GM21619 (cell line): Measurements from ENCODE around the gene GABRQ.

ENCODE experiments used
- ATAC-seq: cut with Tn5 transposase; IDR thresholded peaks from one replicate; pipeline ENCODE4 v1.9.1; 2021; ENCODE audit not compliant: unreplicated experiment

The GABRQ gene

GRCh38 chrX:152637649-152638442, at the start of gene GABRQ:
Gene GABRQ, plus strand, starts transcription at chrX:152637895. Its CDS starts 308 bp downstream, at chrX:152638203.
- no peak for ATAC-seq

GRCh38 chrX:152588206-152588605, 49.5 kb upstream of the GABRQ start:
- no peak for ATAC-seq

- ATAC-seq, result no peak
These were observed 36.7 kb upstream of the GABRQ start for GRCh38 chrX:152600853-152601633.

GRCh38 chrX:152601848-152602616, 35.7 kb upstream of the GABRQ start:
- ATAC-seq, result no peak

- ATAC-seq, result no peak
These were observed 22.9 kb upstream of the GABRQ start for GRCh38 chrX:152614791-152615190.

DNA sequence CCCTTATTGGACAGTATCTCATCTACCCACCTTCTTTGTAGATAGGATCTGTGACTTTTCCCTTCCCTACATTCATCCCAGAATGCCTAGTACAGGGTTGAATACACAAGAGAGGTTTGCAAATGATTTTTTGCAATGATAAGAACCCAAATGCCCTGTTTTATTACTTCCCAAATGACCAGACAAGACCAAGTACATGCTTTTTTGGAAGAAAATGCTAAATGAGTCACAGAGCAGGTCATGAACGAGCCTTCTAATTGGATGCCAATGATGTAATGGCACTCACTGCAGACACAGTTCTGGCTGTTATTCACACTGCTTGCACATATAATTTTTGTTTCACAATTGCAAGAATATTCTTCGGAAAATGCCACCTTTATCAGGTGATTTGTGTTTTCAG, 17.8 kb upstream of the GABRQ start:
- ATAC-seq, result no peak

DNA sequence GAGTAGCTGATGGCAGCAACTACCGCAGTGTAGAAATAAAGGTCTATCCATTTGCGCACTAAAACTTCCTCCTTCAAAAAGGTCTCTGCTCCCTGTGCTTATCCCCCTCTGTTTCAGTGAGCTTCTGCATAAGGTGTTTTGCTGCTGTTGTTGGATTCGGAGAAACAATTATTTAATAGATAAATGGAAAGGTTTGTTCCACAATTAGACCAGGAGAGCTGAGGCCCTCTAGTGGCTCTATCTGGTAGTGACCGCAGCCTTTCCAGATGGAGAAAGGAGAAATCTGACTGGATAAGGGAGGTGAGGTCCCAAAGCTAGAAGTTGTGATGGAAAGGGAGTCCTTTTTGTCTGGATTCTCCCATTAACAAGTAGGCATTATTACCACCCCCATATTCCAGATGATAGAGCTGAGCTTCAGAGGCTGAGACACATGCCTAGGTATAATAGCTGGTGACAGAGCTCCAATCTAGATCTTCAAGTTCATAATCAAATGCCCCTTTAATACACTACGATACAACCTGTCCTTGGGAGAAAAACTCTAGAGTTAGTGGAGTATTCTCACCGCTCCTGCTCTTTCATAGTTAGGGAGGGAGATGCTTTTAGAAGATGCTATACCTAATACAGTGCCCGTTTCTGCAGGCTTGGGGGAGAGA, 5.1 kb upstream of the GABRQ start:
- no peak for ATAC-seq

DNA sequence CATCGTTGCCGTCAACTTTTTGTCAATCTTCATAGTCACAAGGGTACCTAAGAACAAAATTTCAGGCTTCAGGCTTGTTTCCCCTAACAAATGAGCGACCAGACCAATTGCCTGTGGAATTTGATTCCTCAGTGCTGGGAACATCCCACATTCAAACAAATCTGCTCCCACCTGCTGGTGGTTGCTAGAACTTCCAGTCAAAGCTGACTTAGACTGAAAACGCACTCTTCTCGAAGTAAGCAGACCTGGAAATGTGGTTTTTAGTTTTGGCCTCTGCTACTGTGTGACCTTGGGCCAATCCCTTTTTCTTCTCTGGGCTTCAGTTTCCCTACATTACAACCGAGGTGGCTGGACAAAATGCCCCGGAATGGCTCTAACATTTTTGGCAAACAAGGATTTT, 1.8 kb upstream of the GABRQ start:
- ATAC-seq, result no peak

GRCh38 chrX:152638443-152638904, 779 bp downstream of the GABRQ start:
- no peak for ATAC-seq

DNA sequence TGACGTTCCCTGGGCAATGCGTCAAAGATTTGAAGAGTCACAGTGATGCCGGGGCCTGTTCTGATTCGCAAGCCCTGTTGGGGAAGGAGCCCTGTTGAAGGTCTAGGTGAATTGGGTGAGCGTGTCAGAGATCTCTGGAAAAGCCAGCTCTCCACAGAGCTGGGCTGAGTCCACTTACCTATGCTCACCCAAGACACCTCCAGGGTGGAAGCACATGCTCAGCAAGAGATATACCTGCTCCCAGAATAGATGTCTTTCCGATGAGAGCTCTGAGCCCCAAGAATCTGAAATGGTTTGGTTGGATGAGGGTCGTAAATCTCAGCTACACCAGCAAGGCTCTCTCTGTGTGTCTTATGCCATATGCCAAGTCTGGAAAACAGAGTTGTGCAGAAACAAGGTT, 1.7 kb downstream of the GABRQ start:
- no peak for ATAC-seq

DNA sequence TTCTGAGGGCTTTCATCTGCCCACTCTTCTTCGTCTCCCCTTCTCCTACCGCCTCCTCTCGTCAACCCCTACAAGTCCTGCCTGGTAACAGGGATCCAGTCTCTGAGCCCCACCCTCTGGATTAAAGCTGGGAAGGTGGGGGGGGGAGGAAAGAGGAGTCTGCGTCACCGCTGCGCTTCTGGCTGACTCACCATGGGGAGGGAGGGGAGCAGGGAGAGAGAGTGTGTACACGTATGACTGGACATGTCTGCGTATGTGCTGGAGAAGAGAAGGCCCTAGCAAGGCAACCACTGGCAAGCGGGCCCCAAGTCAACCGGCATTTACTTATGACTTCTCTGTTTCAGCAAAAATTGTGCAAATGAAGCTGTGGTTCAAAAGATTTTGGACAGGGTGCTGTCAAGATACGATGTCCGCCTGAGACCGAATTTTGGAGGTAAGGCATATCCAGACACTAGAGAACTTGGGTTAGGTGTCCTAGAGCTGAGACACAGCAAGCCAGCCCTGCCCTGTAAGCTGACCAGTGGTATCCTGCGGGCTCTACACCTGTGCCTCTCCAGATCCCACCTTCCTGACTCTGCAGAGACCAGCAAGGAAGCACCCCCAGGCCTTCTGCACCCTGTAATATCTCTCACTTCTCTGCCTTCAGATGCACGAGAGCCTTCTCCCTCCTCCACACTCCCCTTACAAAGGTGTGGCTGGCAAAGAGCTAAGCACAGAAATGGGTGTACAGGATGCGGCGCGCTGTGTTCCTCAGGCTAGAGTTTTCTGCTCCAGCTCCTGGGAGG, 2.5 kb downstream of the GABRQ start:
- ATAC-seq, result no peak

DNA sequence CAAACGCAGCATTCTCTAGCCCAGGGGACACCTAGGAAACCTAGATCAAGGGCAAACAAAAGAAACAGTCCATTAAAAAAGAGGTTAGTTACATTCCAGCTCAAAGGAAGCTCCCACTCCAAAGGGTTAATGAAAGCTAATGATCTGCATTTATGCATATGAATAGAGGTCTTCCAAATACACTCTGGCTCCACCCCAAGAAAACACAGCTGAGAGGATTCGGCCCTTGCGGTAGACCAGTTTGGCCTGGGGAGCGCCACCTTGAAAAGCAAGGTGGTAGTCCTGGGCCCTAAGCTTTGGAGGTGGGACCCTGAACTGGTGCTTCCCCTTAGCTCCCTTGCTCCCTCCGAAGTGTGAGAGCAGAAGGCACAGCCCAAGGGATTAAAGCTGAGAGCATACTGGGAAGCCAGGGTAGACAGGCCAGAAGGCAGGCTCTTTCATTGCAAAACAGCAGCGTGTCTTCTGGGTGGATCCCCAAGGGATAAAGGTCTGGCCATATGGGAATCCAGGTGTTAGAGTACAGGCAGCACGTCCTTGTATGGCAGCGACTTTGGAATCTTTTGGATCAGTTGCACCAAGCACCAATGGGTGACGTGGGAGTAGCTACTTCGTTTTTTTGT, 3.7 kb downstream of the GABRQ start:
- no peak for ATAC-seq

DNA sequence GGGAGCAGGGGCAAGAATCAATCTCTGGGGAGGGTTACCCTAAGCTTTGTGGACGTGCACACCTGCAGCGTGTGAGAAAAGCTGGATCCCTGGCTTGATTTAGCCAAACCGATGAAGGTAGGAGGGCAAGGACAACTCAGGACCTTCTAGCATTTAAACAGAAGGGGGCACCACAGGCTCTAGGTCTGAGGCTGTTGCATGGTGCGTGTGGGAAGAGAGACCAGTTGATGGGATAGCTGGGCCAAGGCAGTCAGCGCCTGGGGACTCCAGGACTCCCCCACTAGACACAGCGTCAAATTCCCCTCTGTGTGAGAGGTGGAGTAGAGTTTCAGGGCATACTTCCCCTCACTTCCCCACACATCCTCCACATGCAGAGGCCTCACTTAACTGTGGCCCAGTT, 4.3 kb downstream of the GABRQ start:
- ATAC-seq, result no peak

- ATAC-seq, result no peak
These were observed 5.4 kb downstream of the GABRQ start for GRCh38 chrX:152642931-152643564.

DNA sequence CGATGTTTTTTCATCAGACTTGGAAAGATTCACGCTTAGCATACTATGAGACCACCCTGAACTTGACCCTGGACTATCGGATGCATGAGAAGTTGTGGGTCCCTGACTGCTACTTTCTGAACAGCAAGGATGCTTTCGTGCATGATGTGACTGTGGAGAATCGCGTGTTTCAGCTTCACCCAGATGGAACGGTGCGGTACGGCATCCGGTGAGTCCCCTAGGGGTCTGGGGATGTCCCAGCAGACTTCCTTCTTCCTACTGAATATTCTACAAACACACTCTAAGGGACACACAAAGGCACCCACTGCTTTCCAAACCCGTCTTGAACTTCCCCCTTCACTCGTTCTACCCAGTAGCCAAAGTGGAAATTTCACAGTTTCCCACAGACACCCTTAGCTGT, 9.3 kb downstream of the GABRQ start:
- no peak for ATAC-seq

DNA sequence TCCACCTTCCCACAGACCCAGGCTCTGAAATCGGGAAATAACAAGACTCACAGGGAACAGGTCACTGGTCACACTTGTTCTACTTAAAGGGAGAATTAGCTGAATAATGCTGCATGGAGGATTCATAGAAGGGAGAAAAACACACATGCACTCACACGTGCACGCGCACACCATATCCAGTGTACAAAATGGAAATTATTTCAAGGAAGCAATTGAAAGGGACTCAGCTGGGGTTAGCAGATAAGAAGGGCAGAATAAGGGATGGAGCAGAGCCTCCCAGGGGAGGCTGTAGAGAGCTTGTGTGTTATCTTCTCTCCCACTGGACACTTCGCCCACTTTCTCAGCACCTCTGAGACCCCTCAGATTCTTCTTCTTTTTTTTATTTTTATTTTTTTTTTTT, 10.3 kb downstream of the GABRQ start:
- no peak for ATAC-seq

DNA sequence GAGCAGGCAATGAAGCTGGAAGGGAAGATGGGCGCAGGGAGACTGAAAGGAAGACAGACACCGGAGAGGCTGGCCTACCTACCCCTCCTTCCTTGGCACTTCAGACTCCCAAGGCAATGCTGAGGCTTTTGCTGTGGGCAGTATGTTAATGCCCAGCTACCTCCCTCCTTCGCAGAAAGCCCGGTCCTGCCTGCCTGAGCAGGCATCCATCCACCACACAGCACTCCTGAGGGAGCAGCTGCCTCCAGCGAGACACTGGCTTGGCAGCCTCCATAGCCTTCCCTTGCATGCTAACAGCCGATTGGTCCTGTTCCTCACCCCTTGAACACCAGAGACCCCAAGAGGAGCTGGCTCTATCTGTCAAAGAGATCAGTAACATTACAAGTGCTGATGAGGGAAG, 14.4 kb downstream of the GABRQ start:
- ATAC-seq, result no peak

DNA sequence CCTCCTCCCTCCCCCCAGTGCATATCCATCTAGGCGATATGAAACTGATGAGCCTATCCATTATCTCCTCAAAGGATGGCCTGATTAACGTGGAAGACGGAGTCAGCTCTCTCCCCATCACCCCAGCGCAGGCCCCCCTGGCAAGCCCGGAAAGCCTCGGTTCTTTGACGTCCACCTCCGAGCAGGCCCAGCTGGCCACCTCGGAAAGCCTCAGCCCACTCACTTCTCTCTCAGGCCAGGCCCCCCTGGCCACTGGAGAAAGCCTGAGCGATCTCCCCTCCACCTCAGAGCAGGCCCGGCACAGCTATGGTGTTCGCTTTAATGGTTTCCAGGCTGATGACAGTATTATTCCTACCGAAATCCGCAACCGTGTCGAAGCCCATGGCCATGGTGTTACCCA, 14.8 kb downstream of the GABRQ start:
- no peak for ATAC-seq

DNA sequence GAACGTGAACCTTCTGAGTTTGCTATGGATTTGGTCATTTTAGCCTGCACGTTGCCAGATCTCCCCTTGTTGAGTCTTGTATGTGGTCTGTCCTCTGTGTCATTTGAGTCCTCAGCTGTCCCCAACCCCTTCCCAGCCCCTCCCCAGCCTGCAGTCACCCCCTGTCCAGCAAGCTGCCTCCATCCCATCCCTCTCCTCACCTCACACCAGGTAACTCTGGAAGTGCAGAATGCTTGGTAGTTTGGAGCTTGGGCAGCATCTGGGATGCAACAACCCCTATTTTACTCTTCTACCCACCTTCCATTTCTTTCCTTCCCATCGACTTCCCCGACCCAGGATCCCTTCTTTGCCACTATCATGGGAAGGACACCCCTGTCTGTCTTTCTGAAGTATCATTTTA, 18.4 kb downstream of the GABRQ start:
- ATAC-seq, result no peak
